Loucy (cell line): ENCODE measurements around the gene MS4A6A.

Experiments
- H2AFZ ChIP-seq: fragments of 200-600 bp; sonication (generic); 2 replicates; pipeline ENCODE4 v1.6.0; 2016; ENCODE audit warnings: antibody characterized with exemption, mild to moderate bottlenecking, low read length, moderate library complexity
- H3F3A ChIP-seq: fragments of 200-600 bp; 2 replicates; pipeline ENCODE4 v1.6.0; 2016; ENCODE audit warnings: antibody characterized with exemption, low read depth, mild to moderate bottlenecking
- H3K27me3 ChIP-seq: fragments of 200-600 bp; sonication (generic); 2 replicates; pipeline ENCODE4 v1.6.1; 2014; ENCODE audit warnings: low read length, mild to moderate bottlenecking; ENCODE audit not compliant: insufficient read depth, poor library complexity, severe bottlenecking
- H3K36me3 ChIP-seq: fragments of 200-600 bp; sonication (generic); 2 replicates; pipeline ENCODE4 v1.6.1; 2016; ENCODE audit warnings: low read length; ENCODE audit not compliant: insufficient read depth
- H3K4me1 ChIP-seq: fragments of 200-600 bp; sonication (generic); 2 replicates; pipeline ENCODE4 v1.5.1; 2014; ENCODE audit warnings: low read length, mild to moderate bottlenecking; ENCODE audit not compliant: insufficient read depth, poor library complexity, severe bottlenecking
- H3K4me2 ChIP-seq: fragments of 200-600 bp; sonication (generic); 2 replicates; pipeline ENCODE4 v1.6.0; 2014; ENCODE audit warnings: antibody characterized with exemption, low read length, low read depth, mild to moderate bottlenecking; ENCODE audit not compliant: poor library complexity, severe bottlenecking
- H3K4me3 ChIP-seq: fragments of 200-600 bp; sonication (generic); 2 replicates; pipeline ENCODE4 v1.5.1; 2014; ENCODE audit warnings: low read length, mild to moderate bottlenecking, mixed read lengths; ENCODE audit not compliant: poor library complexity, severe bottlenecking
- H3K79me2 ChIP-seq: fragments of 200-600 bp; sonication (generic); 2 replicates; pipeline ENCODE4 v1.6.1; 2014; ENCODE audit warnings: low read length; ENCODE audit not compliant: insufficient read depth
- H3K9ac ChIP-seq: fragments of 200-600 bp; sonication (generic); 2 replicates; pipeline ENCODE4 v1.6.0; 2014; ENCODE audit warnings: mild to moderate bottlenecking, low read depth, low read length, moderate library complexity; ENCODE audit not compliant: poor library complexity, severe bottlenecking
- H3K9me2 ChIP-seq: fragments of 200-600 bp; sonication (generic); replicated peaks from 2 replicates; pipeline ENCODE4 v1.6.1; 2016; ENCODE audit warnings: low read depth, low read length, mixed read lengths
- H3K9me3 ChIP-seq: fragments of 200-600 bp; sonication (generic); 2 replicates; pipeline ENCODE4 v1.6.1; 2014; ENCODE audit warnings: mild to moderate bottlenecking, antibody characterized with exemption, low read length, low read depth; ENCODE audit not compliant: insufficient read depth
- H4K20me1 ChIP-seq: fragments of 200-600 bp; sonication (generic); 2 replicates; pipeline ENCODE4 v1.6.0; 2014; ENCODE audit warnings: antibody characterized with exemption, low read length, mild to moderate bottlenecking; ENCODE audit not compliant: insufficient read depth, poor library complexity, severe bottlenecking
- EZH2phosphoT487 ChIP-seq: fragments of 200-600 bp; IDR thresholded peaks from 2 replicates; pipeline ENCODE4 v1.6.1; 2018; ENCODE audit warnings: antibody characterized with exemption, mild to moderate bottlenecking, moderate library complexity, borderline replicate concordance
- TF ChIP-seq, protein P1 (sequence below): fragments of 200-600 bp; sonication (generic); conservative IDR thresholded peaks from 2 replicates; pipeline ENCODE4 v1.5.1; 2014; ENCODE audit warnings: mild to moderate bottlenecking, antibody characterized with exemption, low read length

The MS4A6A gene

DNA sequence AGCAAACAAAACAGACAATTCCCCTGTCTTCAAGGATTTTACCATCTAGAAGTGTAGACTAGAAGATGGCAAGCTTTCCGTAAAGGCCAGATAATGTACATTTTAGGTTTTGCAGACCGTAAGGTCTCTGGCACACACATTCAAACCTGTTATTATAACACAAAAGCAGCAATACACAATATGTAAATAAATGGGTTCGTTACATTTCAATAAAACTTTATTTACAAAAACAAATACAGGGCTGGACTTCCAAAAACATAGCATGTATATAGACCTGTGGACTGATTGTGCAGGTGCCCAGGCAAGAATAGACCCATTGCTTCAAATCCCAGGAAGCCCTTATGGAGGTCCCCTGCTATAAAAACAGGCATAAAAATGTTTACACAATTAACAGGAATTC is 27.1 kb upstream of the MS4A6A start:
- Histone ChIP-seq H3K36me3 (no peaks in the 10 kb centered on the region), H3K4me2 (no peak overlapping the region), H4K20me1 (no peaks in the 10 kb centered on the region), H3K4me1 (no peaks in the 10 kb centered on the region), H3K4me3 (no peak overlapping the region), H3K9me2 (no peaks in the 10 kb centered on the region), H3K9ac (no peak overlapping the region), H3F3A (no peaks in the 10 kb centered on the region), H3K27me3 (no peaks in the 10 kb centered on the region), H3K9me3 (no peaks in the 10 kb centered on the region), H3K79me2 (no peaks in the 10 kb centered on the region), H2AFZ (no peak overlapping the region)
- no peak for TF ChIP-seq EZH2phosphoT487
- TF ChIP-seq, protein P1, sequence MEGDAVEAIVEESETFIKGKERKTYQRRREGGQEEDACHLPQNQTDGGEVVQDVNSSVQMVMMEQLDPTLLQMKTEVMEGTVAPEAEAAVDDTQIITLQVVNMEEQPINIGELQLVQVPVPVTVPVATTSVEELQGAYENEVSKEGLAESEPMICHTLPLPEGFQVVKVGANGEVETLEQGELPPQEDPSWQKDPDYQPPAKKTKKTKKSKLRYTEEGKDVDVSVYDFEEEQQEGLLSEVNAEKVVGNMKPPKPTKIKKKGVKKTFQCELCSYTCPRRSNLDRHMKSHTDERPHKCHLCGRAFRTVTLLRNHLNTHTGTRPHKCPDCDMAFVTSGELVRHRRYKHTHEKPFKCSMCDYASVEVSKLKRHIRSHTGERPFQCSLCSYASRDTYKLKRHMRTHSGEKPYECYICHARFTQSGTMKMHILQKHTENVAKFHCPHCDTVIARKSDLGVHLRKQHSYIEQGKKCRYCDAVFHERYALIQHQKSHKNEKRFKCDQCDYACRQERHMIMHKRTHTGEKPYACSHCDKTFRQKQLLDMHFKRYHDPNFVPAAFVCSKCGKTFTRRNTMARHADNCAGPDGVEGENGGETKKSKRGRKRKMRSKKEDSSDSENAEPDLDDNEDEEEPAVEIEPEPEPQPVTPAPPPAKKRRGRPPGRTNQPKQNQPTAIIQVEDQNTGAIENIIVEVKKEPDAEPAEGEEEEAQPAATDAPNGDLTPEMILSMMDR: no peak

DNA sequence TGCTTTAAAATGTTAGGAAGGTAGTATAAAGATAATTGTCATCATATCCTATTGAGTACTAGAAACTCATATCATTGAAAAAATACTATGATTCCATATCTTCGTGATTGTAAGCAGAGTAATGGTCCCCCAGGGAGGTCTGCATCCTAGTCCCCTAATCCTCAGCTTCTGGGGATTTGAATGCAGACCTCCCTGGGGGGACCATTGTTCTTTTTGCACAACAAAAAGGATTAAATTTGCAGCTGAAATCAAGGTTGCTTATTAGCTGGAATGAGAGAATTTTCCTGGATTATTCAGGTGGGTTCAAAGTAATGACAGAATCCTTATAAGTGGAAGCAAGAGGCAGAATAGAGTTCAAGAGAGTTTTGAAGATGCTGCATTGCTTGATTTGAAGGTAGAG is 26.1 kb upstream of the MS4A6A start:
- Histone ChIP-seq H3K79me2 (no peaks in the 10 kb centered on the region), H3K27me3 (no peaks in the 10 kb centered on the region), H3K4me3 (no peak overlapping the region), H3K9me2 (no peaks in the 10 kb centered on the region), H4K20me1 (no peaks in the 10 kb centered on the region), H3K4me1 (no peaks in the 10 kb centered on the region), H3K9me3 (no peaks in the 10 kb centered on the region), H3K36me3 (no peaks in the 10 kb centered on the region), H3K9ac (no peak overlapping the region), H3K4me2 (no peak overlapping the region), H2AFZ (no peak overlapping the region), H3F3A (no peaks in the 10 kb centered on the region)
- no peak for TF ChIP-seq EZH2phosphoT487
- TF ChIP-seq, protein P1: no peak

DNA sequence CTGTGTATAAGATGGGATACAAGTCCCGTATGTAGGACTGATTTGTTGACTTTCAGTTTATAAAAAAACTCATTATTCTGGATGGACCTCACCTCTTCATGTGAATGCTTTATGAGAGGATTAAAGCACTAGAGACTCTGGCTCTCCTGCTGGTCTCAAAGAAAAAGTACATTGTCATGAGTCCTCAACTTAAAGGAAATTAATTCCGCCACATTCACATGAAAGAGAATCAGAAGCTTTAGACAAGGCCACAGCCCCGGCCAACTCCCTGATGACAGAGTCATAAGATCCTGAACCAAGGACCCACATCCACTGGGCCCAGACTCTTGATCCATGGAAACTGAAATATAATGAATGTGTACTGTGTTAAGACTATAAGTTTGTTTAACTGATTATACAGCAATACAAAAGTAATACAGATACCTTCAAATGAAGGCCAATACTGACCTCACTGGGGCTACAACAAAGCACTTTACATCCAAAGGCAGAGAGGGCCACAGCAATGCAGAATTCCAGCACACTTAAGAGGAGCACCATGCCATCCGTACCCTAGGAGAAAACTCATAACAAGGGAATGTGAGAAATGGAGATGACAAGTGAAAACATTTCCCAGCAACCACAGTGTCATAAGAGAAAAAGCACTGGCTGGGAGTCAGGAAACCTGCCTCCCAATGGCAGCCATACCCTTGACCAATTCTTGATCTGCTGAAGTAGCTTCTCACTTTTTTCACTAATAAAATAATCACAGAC is 25.4 kb upstream of the MS4A6A start:
- TF ChIP-seq EZH2phosphoT487: no peak
- TF ChIP-seq, protein P1: no peak

More for the DNA sequence above, 25.4 kb upstream of the MS4A6A start:
- no peaks in the 10 kb centered on the region for H3K4me1 ChIP-seq
- no peaks in the 10 kb centered on the region for H3K9me3 ChIP-seq
- H3K9me2 ChIP-seq: no peaks in the 10 kb centered on the region
- no peak overlapping the region for H3K4me3 ChIP-seq
- no peaks in the 10 kb centered on the region for H3K27me3 ChIP-seq
- H4K20me1 ChIP-seq: no peaks in the 10 kb centered on the region
- H3K36me3 ChIP-seq: no peaks in the 10 kb centered on the region
- H3F3A ChIP-seq: no peaks in the 10 kb centered on the region
- H2AFZ ChIP-seq: no peak overlapping the region
- H3K79me2 ChIP-seq: no peaks in the 10 kb centered on the region
- H3K9ac ChIP-seq: no peak overlapping the region
- no peak overlapping the region for H3K4me2 ChIP-seq
